B cell (primary cell): Measurements from ENCODE around the gene DDAH2.

Experiments
- CTCF ChIP-seq: fragments of 200-600 bp; IDR thresholded peaks from one replicate; pipeline ENCODE4 v1.8.0; 2022; ENCODE audit warnings: antibody characterized with exemption, mild to moderate bottlenecking
- EZH2 ChIP-seq: IDR thresholded peaks from 2 replicates; pipeline ENCODE4 v1.6.1; 2012; ENCODE audit warnings: borderline replicate concordance, low read depth, mild to moderate bottlenecking, moderate library complexity, low read length; ENCODE audit not compliant: insufficient read depth, poor library complexity, severe bottlenecking

- TF ChIP-seq CTCF (no peak), EZH2 (no peak)
Measured at GRCh38 chr6:31775633-31776484, 46.8 kb upstream of the DDAH2 start.
